Adipocyte (in vitro differentiated cells): ENCODE measurements around the gene TRAF2.

Experiments
- DNase-seq: peaks from one replicate; pipeline ENCODE4 v3.0.0-alpha.2; 2015; ENCODE audit warnings: low read depth
- H3K27me3 ChIP-seq: replicated peaks from 2 replicates; pipeline ENCODE4 v1.7.0; 2013; ENCODE audit warnings: mild to moderate bottlenecking, low read length, moderate library complexity; ENCODE audit not compliant: control insufficient read depth, insufficient read depth
- H3K36me3 ChIP-seq: 2 replicates; pipeline ENCODE4 v1.7.0; 2013; ENCODE audit warnings: low read length, mild to moderate bottlenecking, moderate library complexity; ENCODE audit not compliant: control insufficient read depth, insufficient read depth, severe bottlenecking
- H3K4me1 ChIP-seq: 2 replicates; pipeline ENCODE4 v1.7.0; 2013; ENCODE audit warnings: mild to moderate bottlenecking, low read length, moderate library complexity; ENCODE audit not compliant: control insufficient read depth, insufficient read depth
- H3K4me3 ChIP-seq: 2 replicates; pipeline ENCODE4 v1.7.0; 2013; ENCODE audit warnings: mild to moderate bottlenecking, low read length, moderate library complexity
- H3K9ac ChIP-seq: 2 replicates; pipeline ENCODE4 v1.7.0; 2013; ENCODE audit warnings: mild to moderate bottlenecking, low read length, moderate library complexity
- H3K9me3 ChIP-seq: 2 replicates; pipeline ENCODE4 v1.7.0; 2013; ENCODE audit warnings: mild to moderate bottlenecking, low read length, moderate library complexity; ENCODE audit not compliant: control insufficient read depth

TRAF2 gene

DNA sequence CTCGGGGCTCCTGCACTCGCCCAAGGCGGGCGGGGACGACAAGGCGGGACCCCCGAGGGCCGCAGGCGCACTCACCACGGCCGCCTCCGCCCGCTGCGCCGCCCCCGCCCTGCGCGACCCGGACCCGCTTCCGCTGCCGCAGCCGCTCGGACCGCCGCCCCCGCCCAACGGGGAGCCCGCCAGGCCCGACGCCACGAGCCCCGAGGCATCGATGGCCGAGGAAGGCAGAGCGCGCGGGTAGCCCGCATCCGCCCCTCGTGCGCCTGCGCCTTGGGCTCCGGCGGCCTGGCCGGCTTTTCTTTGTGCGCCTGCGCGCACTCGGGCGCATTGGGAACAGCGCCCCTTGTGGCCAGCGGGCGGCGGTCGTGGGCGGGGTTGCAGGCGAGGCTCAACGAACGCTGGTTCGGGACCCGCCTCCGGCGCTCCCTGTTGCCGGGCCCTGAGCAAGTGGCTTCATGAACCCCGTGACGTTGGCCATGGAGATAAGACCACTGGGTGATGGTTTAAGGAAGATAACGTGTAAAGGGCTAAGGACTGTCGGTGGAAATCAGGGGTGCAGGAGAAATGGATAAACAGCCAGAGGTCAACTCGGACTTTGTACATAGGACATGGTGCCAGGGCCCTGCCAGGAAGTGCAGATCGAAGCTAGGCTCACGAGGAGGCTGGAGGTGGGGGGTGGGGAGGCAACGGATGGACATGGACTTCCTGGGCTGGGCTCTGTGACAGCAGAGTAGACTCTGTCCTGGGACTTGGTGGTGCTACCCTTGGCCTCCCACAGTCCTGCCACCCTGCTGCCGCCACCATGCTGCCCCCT lies 58.4 kb downstream of the TRAF2 start, which contains the start of the genes C8G and FBXW5:
Gene C8G, plus strand, starts transcription at position 725 of the 814 bp plus-strand sequence. Its CDS starts 78 bp downstream, at position 803.
Gene FBXW5, minus strand, starts transcription at position 220 of the 814 bp plus-strand sequence. CDS start 655 bp downstream, outside the sequence.
- Histone ChIP-seq H3K9ac (peak within 1 kb of the TSS; percentile 97), H3K36me3 (peaks cover 30% of the 10 kb centered on the region), H3K4me1 (peaks cover 8% of the 10 kb centered on the region), H3K9me3 (no peaks in the 10 kb centered on the region), H3K4me3 (peak within 1 kb of the TSS; percentile 92), H3K27me3 (no peaks in the 10 kb centered on the region)
- peak; percentile 99 for DNase-seq

DNA sequence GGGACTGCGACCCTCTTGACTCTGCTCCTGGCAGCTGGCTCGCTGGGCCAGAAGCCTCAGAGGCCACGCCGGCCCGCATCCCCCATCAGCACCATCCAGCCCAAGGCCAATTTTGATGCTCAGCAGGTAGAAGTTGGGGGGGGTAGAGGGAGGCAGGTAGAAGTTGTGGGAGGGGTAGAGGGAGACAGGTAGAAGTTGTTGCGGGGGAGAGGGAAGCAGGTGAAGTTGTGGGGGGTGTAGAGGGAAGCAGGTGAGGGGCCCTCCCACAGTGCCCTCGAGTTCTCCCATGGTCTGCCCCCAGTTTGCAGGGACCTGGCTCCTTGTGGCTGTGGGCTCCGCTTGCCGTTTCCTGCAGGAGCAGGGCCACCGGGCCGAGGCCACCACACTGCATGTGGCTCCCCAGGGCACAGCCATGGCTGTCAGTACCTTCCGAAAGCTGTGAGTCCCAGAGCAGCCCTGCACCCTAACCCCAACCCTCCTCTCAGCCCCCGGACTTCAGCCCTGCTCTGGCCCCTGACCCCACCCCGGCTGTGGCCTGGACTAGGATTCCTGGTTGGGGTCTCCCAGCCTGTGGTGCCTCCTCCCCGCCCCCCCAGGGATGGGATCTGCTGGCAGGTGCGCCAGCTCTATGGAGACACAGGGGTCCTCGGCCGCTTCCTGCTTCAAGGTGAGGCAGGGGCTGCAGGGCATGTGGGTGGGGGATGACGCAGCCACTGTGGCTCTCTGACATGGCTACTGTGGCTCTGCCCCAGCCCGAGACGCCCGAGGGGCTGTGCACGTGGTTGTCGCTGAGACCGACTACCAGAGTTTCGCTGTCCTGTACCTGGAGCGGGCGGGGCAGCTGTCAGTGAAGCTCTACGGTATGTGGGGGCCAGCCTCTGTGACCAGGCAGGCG lies 59.3 kb downstream of the TRAF2 start:
- no peak overlapping the region for H3K9ac ChIP-seq
- peaks cover 9% of the 10 kb centered on the region for H3K4me1 ChIP-seq
- DNase-seq, result no peak
- no peak overlapping the region for H3K4me3 ChIP-seq
- H3K36me3 ChIP-seq, result peaks cover 22% of the 10 kb centered on the region
- H3K27me3 ChIP-seq, result no peaks in the 10 kb centered on the region
- no peaks in the 10 kb centered on the region for H3K9me3 ChIP-seq

DNA sequence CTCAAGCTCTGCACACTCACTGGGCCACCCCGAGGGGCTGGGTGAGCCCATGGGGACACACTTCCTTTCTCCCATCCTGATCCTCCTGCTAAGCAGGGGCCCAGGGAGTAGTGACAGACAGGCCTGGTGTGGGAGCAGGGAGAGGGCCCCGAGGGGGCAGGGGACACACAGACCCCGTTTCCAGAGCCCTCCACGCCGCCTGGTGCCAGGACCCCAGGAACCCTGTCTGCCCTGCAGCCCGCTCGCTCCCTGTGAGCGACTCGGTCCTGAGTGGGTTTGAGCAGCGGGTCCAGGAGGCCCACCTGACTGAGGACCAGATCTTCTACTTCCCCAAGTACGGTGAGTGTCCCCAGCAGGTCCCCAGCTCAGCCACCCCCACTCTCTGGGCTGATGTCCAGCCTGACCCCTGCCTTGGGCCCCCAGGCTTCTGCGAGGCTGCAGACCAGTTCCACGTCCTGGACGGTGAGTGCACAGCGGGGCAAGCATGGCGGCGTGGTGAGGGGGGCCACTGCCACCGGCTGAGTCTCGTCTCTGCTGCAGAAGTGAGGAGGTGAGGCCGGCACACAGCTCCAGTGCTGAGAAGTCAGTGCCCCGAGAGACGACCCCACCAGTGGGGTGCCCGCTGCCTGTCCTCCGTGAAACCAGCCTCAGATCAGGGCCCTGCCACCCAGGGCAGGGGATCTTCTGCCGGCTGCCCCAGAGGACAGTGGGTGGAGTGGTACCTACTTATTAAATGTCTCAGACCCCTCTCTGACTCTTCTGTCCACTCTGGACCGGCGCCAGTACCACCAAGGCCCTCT lies 60.1 kb downstream of the TRAF2 start:
- no peak overlapping the region for H3K4me3 ChIP-seq
- no peaks in the 10 kb centered on the region for H3K27me3 ChIP-seq
- DNase-seq, result no peak
- peaks cover 9% of the 10 kb centered on the region for H3K4me1 ChIP-seq
- H3K9me3 ChIP-seq, result no peaks in the 10 kb centered on the region
- H3K9ac ChIP-seq, result no peak overlapping the region
- H3K36me3 ChIP-seq, result peaks cover 14% of the 10 kb centered on the region

DNA sequence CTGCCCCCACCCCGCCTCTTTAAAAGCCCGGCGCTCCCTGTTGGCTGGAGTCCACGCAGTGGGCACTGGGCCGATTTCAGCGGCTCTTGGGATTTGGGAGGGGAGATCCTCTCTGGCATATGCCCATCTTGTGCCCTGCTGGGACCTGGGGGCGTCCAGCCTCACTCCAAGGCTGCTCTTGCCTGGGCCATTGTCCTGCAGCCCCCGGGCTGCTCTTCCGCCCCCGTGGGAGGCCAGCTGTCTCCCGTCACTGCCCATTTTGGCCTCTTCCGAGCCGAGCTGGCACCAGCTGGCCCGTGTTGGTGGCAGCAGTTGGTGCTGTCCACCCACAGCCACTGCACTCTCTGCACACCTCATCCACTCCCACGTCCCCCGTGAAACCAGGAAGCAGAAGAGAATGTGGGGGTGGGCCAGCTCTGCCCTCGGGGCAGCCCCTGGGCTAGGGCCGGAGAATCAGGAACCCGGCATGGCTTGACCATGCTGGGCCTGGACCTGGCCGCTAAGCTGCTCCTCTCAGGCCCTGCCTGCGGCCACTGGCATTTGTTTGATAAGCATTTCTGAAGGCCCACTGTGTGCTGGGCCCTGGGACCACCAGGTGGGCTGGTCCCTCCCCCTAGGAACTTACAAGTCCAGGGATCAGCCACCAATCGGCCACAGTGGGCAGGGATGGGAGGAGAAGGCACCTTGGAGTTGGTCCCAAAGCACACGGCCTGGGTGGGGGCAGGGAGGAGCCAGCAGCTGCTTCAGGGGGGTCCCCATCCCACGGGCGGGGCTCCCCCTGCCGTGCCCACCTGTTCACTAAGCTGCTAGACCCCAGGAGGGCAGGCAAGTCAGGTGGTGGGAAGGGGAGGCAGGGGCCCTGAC lies 60.9 kb downstream of the TRAF2 start:
- H3K36me3 ChIP-seq, result peaks cover 6% of the 10 kb centered on the region
- no peak overlapping the region for H3K4me3 ChIP-seq
- H3K9ac ChIP-seq, result peak overlapping the region; percentile 12
- H3K9me3 ChIP-seq, result no peaks in the 10 kb centered on the region
- peaks cover 9% of the 10 kb centered on the region for H3K4me1 ChIP-seq
- no peak for DNase-seq
- no peaks in the 10 kb centered on the region for H3K27me3 ChIP-seq

DNA sequence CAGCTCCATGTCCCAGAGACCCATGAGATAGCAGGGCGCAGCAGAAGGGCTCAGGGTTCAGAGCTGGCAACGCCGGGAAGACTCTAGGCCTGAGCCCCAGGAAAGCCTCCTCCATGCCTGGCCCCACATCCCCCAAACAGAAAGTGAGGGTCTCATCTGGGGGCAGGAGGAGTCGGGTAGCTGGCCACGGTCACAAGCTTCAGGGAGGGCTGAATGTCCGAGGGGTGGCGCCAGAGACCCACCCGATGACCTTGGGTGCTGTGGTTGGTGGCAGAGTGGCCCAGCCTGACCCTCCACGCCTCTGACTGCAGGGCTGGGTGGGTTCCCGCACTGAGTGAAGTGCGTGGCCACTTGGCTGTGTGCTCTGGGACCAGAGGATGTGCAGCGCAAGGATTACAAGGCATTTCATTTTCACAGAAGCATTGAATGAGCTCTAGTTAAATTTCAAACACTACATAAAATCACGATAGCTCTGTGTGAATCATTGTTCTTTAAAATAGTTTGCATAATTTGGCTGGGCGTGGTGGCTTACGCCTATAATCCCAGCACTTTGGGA lies 61.7 kb downstream of the TRAF2 start:
- peak; percentile 22 for DNase-seq
- H3K36me3 ChIP-seq, result no peaks in the 10 kb centered on the region

DNA sequence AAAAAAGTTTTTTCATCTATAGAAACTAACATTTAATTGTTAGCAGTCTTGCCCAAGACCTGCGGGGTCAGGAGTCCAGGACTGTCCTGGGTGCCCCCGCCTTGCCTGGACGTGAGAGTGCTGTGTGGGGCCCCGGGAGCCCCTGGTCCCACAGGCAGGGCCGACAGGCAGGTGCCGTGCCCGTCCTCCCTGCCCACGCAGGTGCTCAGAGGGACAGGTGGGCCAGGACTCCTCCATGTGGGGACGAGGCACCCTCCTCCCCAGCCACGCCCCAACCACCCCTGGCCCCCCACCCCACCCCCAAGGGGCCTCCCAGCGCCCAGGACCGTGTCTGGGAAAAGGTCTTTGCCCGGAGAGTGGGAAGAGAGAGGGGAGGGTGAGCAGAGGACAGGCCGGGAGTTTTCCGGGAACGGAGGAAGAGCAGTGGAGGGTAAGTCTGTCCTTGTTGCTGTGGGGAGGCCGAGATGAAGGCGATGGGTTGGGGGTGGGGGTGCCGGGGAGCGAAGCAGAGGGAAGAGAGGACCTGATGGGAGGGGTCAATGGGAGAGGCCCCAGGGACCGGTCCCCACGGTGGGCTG lies 63.0 kb downstream of the TRAF2 start:
- Histone ChIP-seq H3K9me3 (no peaks in the 10 kb centered on the region), H3K36me3 (no peaks in the 10 kb centered on the region), H3K4me3 (peak overlapping the region; percentile 75), H3K27me3 (no peaks in the 10 kb centered on the region), H3K4me1 (peaks cover 5% of the 10 kb centered on the region), H3K9ac (no peak overlapping the region)
- DNase-seq, result no peak

More for the DNA sequence above, 61.7 kb downstream of the TRAF2 start:
- Histone ChIP-seq H3K9ac (peak overlapping the region; percentile 12), H3K4me1 (peaks cover 9% of the 10 kb centered on the region), H3K9me3 (no peaks in the 10 kb centered on the region), H3K27me3 (no peaks in the 10 kb centered on the region), H3K4me3 (no peak overlapping the region)

DNA sequence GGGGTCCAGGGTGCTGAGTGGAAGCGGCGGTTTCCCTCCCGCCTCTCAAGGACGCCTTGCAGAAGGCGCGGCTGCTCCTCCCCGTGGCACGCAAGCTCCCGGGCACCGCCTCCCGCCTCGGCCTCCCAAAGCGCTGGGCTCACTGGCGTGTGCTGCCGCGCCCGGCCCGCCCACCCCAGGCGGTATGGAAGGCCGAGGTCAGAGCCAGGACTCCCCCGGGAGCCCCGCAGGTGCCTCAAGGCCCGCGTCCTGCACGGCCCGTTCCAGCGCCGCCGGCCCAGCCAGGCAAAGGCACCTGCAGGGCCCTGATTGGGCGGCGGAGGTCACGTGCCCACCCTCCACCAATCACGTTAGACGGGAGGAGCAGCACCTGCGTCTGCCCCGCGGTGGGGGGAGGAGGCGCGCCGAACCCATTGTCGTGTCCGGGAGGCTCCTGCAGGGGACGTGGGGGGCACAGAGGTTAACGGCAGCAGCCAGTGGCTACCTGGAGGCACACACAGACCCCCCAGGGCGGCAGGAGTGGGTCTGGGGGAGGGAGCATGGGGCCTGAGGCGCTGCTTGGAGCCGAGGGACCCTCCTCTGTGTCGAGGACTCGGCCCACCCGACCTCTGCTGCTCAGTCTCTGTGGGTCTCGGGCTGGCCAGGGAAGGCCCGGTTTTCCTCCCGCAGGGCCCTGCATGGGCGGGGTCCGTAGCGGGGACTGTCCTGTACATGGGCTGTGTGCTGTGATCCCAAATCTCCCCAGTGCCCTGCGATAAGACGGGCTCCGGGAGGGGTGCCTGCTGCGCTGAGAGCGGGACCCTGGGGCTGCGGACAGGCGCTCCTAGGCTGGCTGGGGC lies 63.7 kb downstream of the TRAF2 start:
- no peaks in the 10 kb centered on the region for H3K36me3 ChIP-seq
- H3K4me3 ChIP-seq, result peak overlapping the region; percentile 75
- H3K4me1 ChIP-seq, result peaks cover 5% of the 10 kb centered on the region
- DNase-seq, result peak; percentile 84
- peak overlapping the region; percentile 66 for H3K9ac ChIP-seq
- H3K9me3 ChIP-seq, result no peaks in the 10 kb centered on the region
- H3K27me3 ChIP-seq, result peaks cover 4% of the 10 kb centered on the region

DNA sequence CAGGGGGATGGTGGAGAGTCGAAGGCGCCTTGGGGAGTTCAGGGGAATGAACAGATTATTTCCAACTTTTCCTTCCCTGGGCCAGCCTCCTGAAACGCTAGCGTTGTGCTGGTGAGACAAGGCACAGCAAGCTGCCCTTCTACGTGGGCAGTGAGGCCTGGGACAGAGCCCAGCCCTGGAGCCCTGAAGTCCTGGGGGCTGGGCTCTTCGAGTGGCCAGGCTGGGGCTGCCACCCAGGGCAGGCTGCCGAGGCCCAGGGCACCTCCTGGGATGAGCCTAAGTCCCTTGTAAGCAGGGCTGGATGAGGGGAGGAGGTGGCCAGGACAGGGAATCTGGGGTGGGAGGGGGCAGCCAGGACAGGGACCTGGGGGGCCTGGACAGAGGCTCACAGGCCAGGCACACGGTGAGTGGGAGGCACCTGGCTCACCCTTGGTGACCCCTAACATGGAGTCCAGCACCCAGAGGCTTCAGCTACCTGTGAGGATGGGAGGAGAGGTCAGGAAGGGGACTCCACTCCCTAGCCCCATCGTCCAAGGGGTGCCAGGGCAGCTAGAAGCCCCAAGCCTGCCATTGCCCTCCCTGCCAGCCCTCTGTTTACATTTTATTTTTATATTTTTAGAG lies 64.5 kb downstream of the TRAF2 start:
- no peak overlapping the region for H3K4me3 ChIP-seq
- peaks cover 5% of the 10 kb centered on the region for H3K4me1 ChIP-seq
- no peak for DNase-seq
- no peaks in the 10 kb centered on the region for H3K36me3 ChIP-seq
- H3K9me3 ChIP-seq, result no peaks in the 10 kb centered on the region
- peak overlapping the region; percentile 66 for H3K9ac ChIP-seq
- peaks cover 11% of the 10 kb centered on the region for H3K27me3 ChIP-seq
